Amygdala (tissue), 56 donors: ENCODE results near the gene R3HDM1.

ENCODE experiments used
- DNase-seq, 56 donors: peaks; one replicate each; lab custom pipeline; 2025; lab: John Stamatoyannopoulos, UW

The R3HDM1 gene

GRCh38 chr2:135773319-135773718, 242.0 kb downstream of the R3HDM1 start:
- DNase-seq, result no peak

GRCh38 chr2:135773917-135774316, 242.6 kb downstream of the R3HDM1 start:
- DNase-seq, result no peak
